ENCODE data around the gene SMYD3.

DNA sequence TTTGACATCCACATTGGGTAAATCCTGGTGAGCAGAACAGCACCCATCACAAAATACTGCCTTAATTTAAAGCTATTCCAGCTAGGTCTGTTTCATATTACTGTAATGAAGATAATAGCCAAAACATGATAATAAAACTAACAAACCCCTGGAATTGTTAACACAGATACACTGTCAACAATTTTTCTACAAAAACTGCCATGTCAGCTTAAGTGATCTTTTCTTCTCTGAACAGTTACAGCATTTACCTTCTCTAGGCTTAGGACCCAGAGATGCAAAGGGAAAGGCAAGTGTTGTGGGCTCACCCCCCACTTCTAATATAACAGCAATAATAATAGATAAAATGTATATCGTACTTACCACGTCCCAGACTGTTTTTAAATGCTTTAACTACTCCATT, 92.1 kb downstream of the SMYD3 start:
- TF ChIP-seq KLF10 (CRISPR knock-in tag; IDR thresholded peaks at IDR 0.05) = no peak
- TF ChIP-seq EZH2 (IDR thresholded peaks at IDR 0.05; ENCODE audit: borderline replicate concordance, low read depth, low read length) = no peak
- no peak for TF ChIP-seq POLR2A (conservative IDR thresholded peaks at IDR 0.05)
- TF ChIP-seq ZFPM2 (CRISPR knock-in tag; IDR thresholded peaks at IDR 0.05) = no peak
- TF ChIP-seq CTCF (IDR thresholded peaks at IDR 0.05 in 2 of 3, conservative IDR thresholded peaks at IDR 0.05 in 1 of 3; ENCODE audit: insufficient read depth in 2 of 3, low read depth in 1 of 3, low read length in 3 of 3) = no peak
- TF ChIP-seq, protein P1, sequence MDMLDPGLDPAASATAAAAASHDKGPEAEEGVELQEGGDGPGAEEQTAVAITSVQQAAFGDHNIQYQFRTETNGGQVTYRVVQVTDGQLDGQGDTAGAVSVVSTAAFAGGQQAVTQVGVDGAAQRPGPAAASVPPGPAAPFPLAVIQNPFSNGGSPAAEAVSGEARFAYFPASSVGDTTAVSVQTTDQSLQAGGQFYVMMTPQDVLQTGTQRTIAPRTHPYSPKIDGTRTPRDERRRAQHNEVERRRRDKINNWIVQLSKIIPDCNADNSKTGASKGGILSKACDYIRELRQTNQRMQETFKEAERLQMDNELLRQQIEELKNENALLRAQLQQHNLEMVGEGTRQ (CRISPR knock-in tag; IDR thresholded peaks at IDR 0.05) = no peak
- TF ChIP-seq MYC (IDR thresholded peaks at IDR 0.05; ENCODE audit: low read depth, low read length) = no peak
- TF ChIP-seq MYC (CRISPR knock-in tag; IDR thresholded peaks at IDR 0.05; ENCODE audit: borderline replicate concordance, low read depth) = no peak
- no peak for TF ChIP-seq EP300 (IDR thresholded peaks at IDR 0.05; ENCODE audit: low read length)
- TF ChIP-seq ZSCAN32 (CRISPR knock-in tag; IDR thresholded peaks at IDR 0.05) = no peak

Measured in K562 (cell line).